Psoas muscle (tissue), 7 donors: ENCODE measurements around the gene CDK15. TPM values are rescaled to one million over a fixed set of nuclear protein-coding genes. Genes with fewer than 3 reads are reported as not detected.

Experiments
- polyA plus RNA-seq, 3 donors: library from polyadenylated mRNA; stranded (reverse); fragments of 200-250 nt; gene quantifications; one replicate each; pipeline ENCODE4 v1.2.3, GENCODE V29; 2013
- total RNA-seq, 4 donors: library from RNA; stranded (reverse); fragmentation: NEBNext Ultra II Directional in 2 of 4; extraction: Animal tissue kit (Norgen Biotek cat#: 25700) in 2 of 4; gene quantifications; one replicate each; pipeline versions ENCODE4 v1.2.1 to v1.2.4, GENCODE V29; 2021 to 2023
- donor health status: healthy with polysubstance abuse.
- donor health status: DM: no; HTN: no; CAD: no; lungs with moderate emphysema.
- donor health status: Bipolar disorder and iron deficiency.
- donor health status: healthy.
- donor health status: DM: no; HTN: no; CAD: no.
- donor health status: DM: no; HTN: no; CAD: no.
- donor health status: DM: yes; HTN: yes; CAD: no.

The CDK15 gene
- total and polyA plus RNA-seq, 7 donors = 0.05 to 0.92 (median 0.31) TPM; not detected in 1

Other genes with a start within 250 kb of the CDK15 start
- gene TMEM237, start 163.0 kb upstream of the CDK15 start, total RNA-seq = 10 to 100 TPM in 3 of 4 donors, 1 to 10 TPM in 1; 9.7 to 19.5 (median 15.8) TPM
- 10 to 100 TPM in 2 of 3 donors, 1 to 10 TPM in 1; 7.0 to 13.9 (median 11.6) TPM for gene TMEM237, start 163.0 kb upstream of the CDK15 start, polyA plus RNA-seq
- gene MPP4, start 107.9 kb upstream of the CDK15 start, total RNA-seq = under 1 TPM in 2 of 4 donors, not detected in 2; 0.17 to 0.34 TPM
- under 1 TPM; 0.06 to 0.25 (median 0.06) TPM for gene MPP4, start 107.9 kb upstream of the CDK15 start, polyA plus RNA-seq
- gene ALS2, start 25.6 kb upstream of the CDK15 start, total RNA-seq = 10 to 100 TPM; 17.2 to 26.4 (median 21.4) TPM
- 10 to 100 TPM in 1 of 3 donors, 1 to 10 TPM in 2; 6.3 to 18.9 (median 7.0) TPM for gene ALS2, start 25.6 kb upstream of the CDK15 start, polyA plus RNA-seq
- gene FZD7, start 227.3 kb downstream of the CDK15 start, total RNA-seq = 10 to 100 TPM in 2 of 4 donors, 1 to 10 TPM in 2; 4.1 to 32.1 (median 9.9) TPM
- gene FZD7, start 227.3 kb downstream of the CDK15 start, polyA plus RNA-seq = 10 to 100 TPM in 1 of 3 donors, 1 to 10 TPM in 2; 1.8 to 14.4 (median 3.7) TPM